ENCODE measurements around the gene CHMP1A.
"Not testable (repeated sequence)": the region's sequence is repeated elsewhere in the genome, so short reads cannot be mapped to it uniquely, and the experiment has no call there.

The CHMP1A gene

DNA sequence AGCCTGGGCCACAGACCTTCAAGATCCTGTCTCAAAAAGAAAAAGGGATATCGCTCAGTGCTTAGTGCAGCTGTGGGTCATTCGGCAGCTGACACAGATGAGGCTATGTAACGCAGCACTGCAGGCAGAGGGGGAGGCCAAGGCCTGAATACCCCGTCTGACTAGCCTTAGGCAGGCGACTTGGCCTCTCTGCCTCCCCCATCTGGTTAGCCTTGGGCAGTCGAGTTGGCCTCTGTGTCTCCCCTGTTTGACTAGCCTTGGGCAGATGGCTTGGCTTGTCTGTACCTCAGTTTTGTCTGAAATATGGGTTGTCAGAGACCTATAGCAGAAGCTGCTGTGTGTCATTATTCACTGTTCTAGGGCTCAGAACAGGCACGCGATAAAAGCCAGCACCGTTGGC, 10.1 kb upstream of the CHMP1A start:
- Histone ChIP-seq H3K9ac (no peak overlapping the region), H3K27ac (no peak overlapping the region), H3K9me3 (ENCODE audit: control insufficient read depth, low read length) (no peaks in the 10 kb centered on the region), H3K4me1 (no peaks in the 10 kb centered on the region), H3K36me3 (ENCODE audit: control insufficient read depth, insufficient read depth, low read length) (no peaks in the 10 kb centered on the region), H3K4me2 (ENCODE audit: low read length) (no peak overlapping the region), H3K4me3 (ENCODE audit: low read depth, low read length) (no peak overlapping the region), H3K27me3 (ENCODE audit: control insufficient read depth, insufficient read depth, low read length) (no peaks in the 10 kb centered on the region), H2AFZ (no peak overlapping the region), H3K79me2 (no peaks in the 10 kb centered on the region)
- TF ChIP-seq, protein P1, sequence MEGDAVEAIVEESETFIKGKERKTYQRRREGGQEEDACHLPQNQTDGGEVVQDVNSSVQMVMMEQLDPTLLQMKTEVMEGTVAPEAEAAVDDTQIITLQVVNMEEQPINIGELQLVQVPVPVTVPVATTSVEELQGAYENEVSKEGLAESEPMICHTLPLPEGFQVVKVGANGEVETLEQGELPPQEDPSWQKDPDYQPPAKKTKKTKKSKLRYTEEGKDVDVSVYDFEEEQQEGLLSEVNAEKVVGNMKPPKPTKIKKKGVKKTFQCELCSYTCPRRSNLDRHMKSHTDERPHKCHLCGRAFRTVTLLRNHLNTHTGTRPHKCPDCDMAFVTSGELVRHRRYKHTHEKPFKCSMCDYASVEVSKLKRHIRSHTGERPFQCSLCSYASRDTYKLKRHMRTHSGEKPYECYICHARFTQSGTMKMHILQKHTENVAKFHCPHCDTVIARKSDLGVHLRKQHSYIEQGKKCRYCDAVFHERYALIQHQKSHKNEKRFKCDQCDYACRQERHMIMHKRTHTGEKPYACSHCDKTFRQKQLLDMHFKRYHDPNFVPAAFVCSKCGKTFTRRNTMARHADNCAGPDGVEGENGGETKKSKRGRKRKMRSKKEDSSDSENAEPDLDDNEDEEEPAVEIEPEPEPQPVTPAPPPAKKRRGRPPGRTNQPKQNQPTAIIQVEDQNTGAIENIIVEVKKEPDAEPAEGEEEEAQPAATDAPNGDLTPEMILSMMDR (IDR thresholded peaks at IDR 0.05): no peak

DNA sequence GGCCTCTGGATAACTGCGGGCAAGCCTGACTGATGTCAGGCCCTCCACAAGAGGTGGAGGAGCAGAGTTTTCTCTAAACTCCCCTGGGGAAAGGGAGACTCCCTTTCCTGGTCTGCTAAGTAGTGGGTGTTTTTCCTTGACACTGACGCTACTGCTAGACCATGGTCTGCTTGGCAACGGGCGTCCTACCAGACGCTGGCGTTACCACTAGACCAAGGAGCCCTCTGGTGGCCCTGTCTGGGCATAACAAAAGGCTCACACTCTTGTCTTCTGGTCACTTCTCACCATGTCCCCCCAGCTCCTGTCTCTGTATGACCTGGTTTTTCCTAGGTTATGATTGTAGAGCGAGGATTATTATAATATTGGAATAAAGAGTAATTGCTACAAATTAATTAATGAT, 9.5 kb upstream of the CHMP1A start:
- not testable (repeated sequence) for H3K9me3 ChIP-seq (ENCODE audit: control insufficient read depth, low read length); H3K9ac ChIP-seq; H3K36me3 ChIP-seq (ENCODE audit: control insufficient read depth, insufficient read depth, low read length); H3K27ac ChIP-seq; H3K79me2 ChIP-seq; H3K4me2 ChIP-seq (ENCODE audit: low read length); H3K27me3 ChIP-seq (ENCODE audit: control insufficient read depth, insufficient read depth, low read length); H3K4me1 ChIP-seq; H2AFZ ChIP-seq; H3K4me3 ChIP-seq (ENCODE audit: low read depth, low read length)
- TF ChIP-seq, protein P1 (IDR thresholded peaks at IDR 0.05): peak; percentile 11

DNA sequence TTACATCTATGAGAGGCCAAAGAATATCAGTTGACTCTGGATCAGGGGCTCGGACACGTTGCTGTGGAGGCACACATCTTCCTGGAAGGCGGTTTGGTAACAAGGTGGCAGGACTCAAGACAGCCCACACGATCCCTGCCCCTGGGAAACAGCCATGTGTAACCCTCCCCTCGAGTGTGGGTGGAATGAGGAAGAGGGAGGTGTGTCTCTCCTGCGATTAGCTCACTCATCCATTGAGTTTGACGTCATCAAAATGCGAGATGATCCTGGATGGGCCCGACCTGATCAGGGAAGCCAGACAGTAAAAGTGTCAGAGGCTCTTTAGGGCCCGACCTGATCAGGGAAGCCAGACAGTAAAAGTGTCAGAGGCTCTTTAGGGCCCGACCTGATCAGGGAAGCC, 6.7 kb upstream of the CHMP1A start:
- H3K27me3 ChIP-seq (ENCODE audit: control insufficient read depth, insufficient read depth, low read length); H3K4me3 ChIP-seq (ENCODE audit: low read depth, low read length); H3K9me3 ChIP-seq (ENCODE audit: control insufficient read depth, low read length); H3K4me1 ChIP-seq; H3K9ac ChIP-seq; H3K79me2 ChIP-seq; H3K4me2 ChIP-seq (ENCODE audit: low read length); H3K27ac ChIP-seq; H3K36me3 ChIP-seq (ENCODE audit: control insufficient read depth, insufficient read depth, low read length); H2AFZ ChIP-seq: not testable (repeated sequence)

DNA sequence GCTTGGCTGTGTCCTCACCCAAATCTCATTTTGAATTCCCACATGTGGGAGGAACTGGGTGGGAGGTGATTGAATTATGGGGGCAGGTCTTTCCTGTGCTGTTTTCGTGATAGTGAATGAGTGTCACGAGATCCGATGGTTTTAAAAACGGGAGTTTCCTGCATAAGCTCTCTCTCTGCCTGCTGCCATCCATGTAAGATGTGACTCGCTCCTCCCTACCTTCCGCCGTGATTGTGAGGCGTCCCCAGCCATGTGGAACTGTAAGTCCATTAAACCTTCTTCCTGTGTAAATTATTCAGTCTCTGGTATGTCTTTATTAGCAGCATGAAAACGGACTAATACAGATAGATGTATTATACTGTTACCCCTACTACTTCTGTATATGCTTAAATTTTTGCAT, 3.7 kb upstream of the CHMP1A start:
- H3K9me3 ChIP-seq (ENCODE audit: control insufficient read depth, low read length): no peaks in the 10 kb centered on the region
- H3K4me1 ChIP-seq: peaks cover 6% of the 10 kb centered on the region
- no peaks in the 10 kb centered on the region for H3K36me3 ChIP-seq (ENCODE audit: control insufficient read depth, insufficient read depth, low read length)
- TF ChIP-seq, protein P1 (IDR thresholded peaks at IDR 0.05): no peak
- peaks cover 8% of the 10 kb centered on the region for H3K79me2 ChIP-seq
- H3K9ac ChIP-seq: no peak overlapping the region
- no peak overlapping the region for H3K27ac ChIP-seq
- no peaks in the 10 kb centered on the region for H3K27me3 ChIP-seq (ENCODE audit: control insufficient read depth, insufficient read depth, low read length)
- no peak overlapping the region for H2AFZ ChIP-seq
- H3K4me3 ChIP-seq (ENCODE audit: low read depth, low read length): no peak overlapping the region
- H3K4me2 ChIP-seq (ENCODE audit: low read length): no peak overlapping the region

DNA sequence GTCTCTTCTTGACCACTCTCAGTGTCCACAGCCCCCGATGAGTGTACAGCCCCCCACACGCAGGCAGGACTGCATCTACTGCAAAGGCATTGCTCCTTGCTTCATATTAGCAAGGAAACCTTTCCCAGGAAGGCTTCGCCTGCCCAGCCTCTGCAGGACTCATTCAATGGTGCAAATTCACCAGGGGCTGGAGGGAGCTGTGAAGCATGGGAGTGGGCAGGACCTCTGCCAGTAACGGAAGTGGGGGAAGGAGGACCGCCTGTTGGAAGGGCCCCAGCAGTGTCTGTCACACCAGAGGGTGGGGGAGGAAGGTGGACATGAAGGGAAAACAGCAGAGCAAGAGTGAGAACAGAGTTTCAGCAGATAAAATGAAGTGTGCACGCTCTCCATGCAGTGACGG, 2.6 kb upstream of the CHMP1A start:
- Histone ChIP-seq H3K4me2 (ENCODE audit: low read length) (no peak overlapping the region), H3K27me3 (ENCODE audit: control insufficient read depth, insufficient read depth, low read length) (no peaks in the 10 kb centered on the region), H3K79me2 (peaks cover 9% of the 10 kb centered on the region), H3K4me3 (ENCODE audit: low read depth, low read length) (no peak overlapping the region), H2AFZ (no peak overlapping the region), H3K9me3 (ENCODE audit: control insufficient read depth, low read length) (no peaks in the 10 kb centered on the region), H3K27ac (no peak overlapping the region), H3K9ac (no peak overlapping the region), H3K36me3 (ENCODE audit: control insufficient read depth, insufficient read depth, low read length) (no peaks in the 10 kb centered on the region), H3K4me1 (peaks cover 7% of the 10 kb centered on the region)
- TF ChIP-seq, protein P1 (IDR thresholded peaks at IDR 0.05): no peak
